ENCODE data around the gene CDPF1.
"Not testable (repeated sequence)": the region's sequence is repeated elsewhere in the genome, so short reads cannot be mapped to it uniquely, and the experiment has no call there.

The CDPF1 gene

GRCh38 chr22:46281866-46282678 is 32.0 kb upstream of the CDPF1 start:
- no peak for DNase-seq (ENCODE audit: low read depth, low spot score)

- DNase-seq (ENCODE audit: low read depth, low spot score) = no peak
Measured at GRCh38 chr22:46280999-46281623, 31.0 kb upstream of the CDPF1 start.

- DNase-seq (ENCODE audit: low read depth, low spot score) = no peak
Measured at GRCh38 chr22:46280063-46280817, 30.1 kb upstream of the CDPF1 start.

- DNase-seq (ENCODE audit: low read depth, low spot score) = no peak
Measured at GRCh38 chr22:46278656-46279645, 28.9 kb upstream of the CDPF1 start.

- DNase-seq (ENCODE audit: low read depth, low spot score) = no peak
Measured at GRCh38 chr22:46276563-46276962, 26.5 kb upstream of the CDPF1 start.

GRCh38 chr22:46275455-46276122 is 25.5 kb upstream of the CDPF1 start:
- DNase-seq (ENCODE audit: low read depth, low spot score) = no peak

GRCh38 chr22:46274381-46274780 is 24.3 kb upstream of the CDPF1 start:
- no peak for DNase-seq (ENCODE audit: low read depth, low spot score)

GRCh38 chr22:46273432-46274148 is 23.5 kb upstream of the CDPF1 start:
- no peak for DNase-seq (ENCODE audit: low read depth, low spot score)

- no peak for DNase-seq (ENCODE audit: low read depth, low spot score)
Measured at GRCh38 chr22:46272762-46273431, 22.8 kb upstream of the CDPF1 start.

GRCh38 chr22:46272196-46272595 is 22.1 kb upstream of the CDPF1 start:
- no peak for DNase-seq (ENCODE audit: low read depth, low spot score)

- no peak for DNase-seq (ENCODE audit: low read depth, low spot score)
Measured at GRCh38 chr22:46269564-46269963, 19.5 kb upstream of the CDPF1 start.

GRCh38 chr22:46267431-46268279 is 17.6 kb upstream of the CDPF1 start, which contains the start of gene TTC38:
TSS of gene TTC38 (plus strand) at chr22:46268008. CDS start at chr22:46268040, 32 bp downstream.
- no peak for DNase-seq (ENCODE audit: low read depth, low spot score)

- DNase-seq (ENCODE audit: low read depth, low spot score) = not testable (repeated sequence)
Measured at GRCh38 chr22:46265627-46266026, 15.5 kb upstream of the CDPF1 start.

- not testable (repeated sequence) for DNase-seq (ENCODE audit: low read depth, low spot score)
Measured at GRCh38 chr22:46264520-46264919, 14.4 kb upstream of the CDPF1 start.

GRCh38 chr22:46263216-46263590 is 13.1 kb upstream of the CDPF1 start, which contains the start of gene PKDREJ:
TSS of gene PKDREJ (minus strand) at chr22:46263343. CDS start at chr22:46263322, 21 bp downstream.
- no peak for DNase-seq (ENCODE audit: low read depth, low spot score)

- no peak for DNase-seq (ENCODE audit: low read depth, low spot score)
Measured at GRCh38 chr22:46262449-46263215, 12.5 kb upstream of the CDPF1 start.

- no peak for DNase-seq (ENCODE audit: low read depth, low spot score)
Measured at GRCh38 chr22:46260038-46260437, 9.9 kb upstream of the CDPF1 start.

- no peak for DNase-seq (ENCODE audit: low read depth, low spot score)
Measured at GRCh38 chr22:46259374-46259773, 9.3 kb upstream of the CDPF1 start.
